GM12878 (cell line): ENCODE data around the gene RHCE. TPM values are rescaled to one million over a fixed set of nuclear protein-coding genes. Genes with fewer than 3 reads are reported as not detected.

Source experiments
- ATAC-seq: fragments of 200-7000 bp; cut with Tn5 transposase; 3 replicates; pipeline ENCODE4 v1.9.1; 2020; ENCODE audit warnings: mild to moderate bottlenecking, moderate library complexity
- BruUV-seq: library from RNA; stranded (reverse); fragments of 400-500 nt; replicated peaks from 2 replicates; lab custom pipeline; 2021; lab: Mats Ljungman, UMichigan
- CTCF ChIA-PET: fragments of 300-600 bp; sonication (Branson Sonifier 250); formaldehyde crosslinking; extraction: SDS; loops from one replicate; lab custom pipeline; 2021; ENCODE audit warnings: inconsistent platforms; lab: Yijun Ruan, JAX
- POLR2A ChIA-PET: fragments of 350-600 bp; formaldehyde crosslinking; extraction: SDS; loops from one replicate; lab custom pipeline; 2021; ENCODE audit warnings: inconsistent platforms; lab: Charles Lee
- RAD21 ChIA-PET: fragments of 300-600 bp; sonication (Branson Sonifier 250); formaldehyde crosslinking; loops from one replicate; lab custom pipeline; 2023; ENCODE audit warnings: antibody characterized with exemption; ENCODE audit not compliant: unreplicated experiment; lab: Charles Lee
- SMC1A ChIA-PET: fragments of 300-600 bp; sonication (Branson Sonifier 250); formaldehyde crosslinking; loops from one replicate; lab custom pipeline; 2023; ENCODE audit not compliant: unreplicated experiment, uncharacterized antibody; lab: Charles Lee
- DNase-seq: peaks from one replicate; pipeline ENCODE4 v3.0.0-alpha.2; 2011; ENCODE audit warnings: low read depth, low spot score
- FAIRE-seq: peaks from 3 replicates; lab custom pipeline; 2011; peaks lifted over from hg19 to GRCh38; lab: Jason Lieb, UNC
- H2AFZ ChIP-seq: 2 replicates; pipeline ENCODE4 v1.6.0; 2011; ENCODE audit warnings: low read depth, low read length, control low read depth; ENCODE audit not compliant: control insufficient read depth
- H3K27ac ChIP-seq: 2 replicates; pipeline ENCODE4 v1.5.1; 2011; ENCODE audit warnings: control low read depth; ENCODE audit not compliant: control insufficient read depth, insufficient read depth
- H3K27me3 ChIP-seq, 2 experiments: replicated peaks in 1 of 2; 2 replicates each; pipeline versions ENCODE4 v1.6.0 to v1.6.1; 2011; ENCODE audit warnings: low read length in 1 of 2; ENCODE audit not compliant: control insufficient read depth in 2 of 2, insufficient read depth in 2 of 2
- H3K36me3 ChIP-seq, 2 experiments: 2 replicates each; pipeline ENCODE4 v1.5.1; 2011; ENCODE audit warnings: low read length in 1 of 2; ENCODE audit not compliant: control insufficient read depth in 2 of 2, insufficient read depth in 2 of 2
- H3K4me1 ChIP-seq: 2 replicates; pipeline ENCODE4 v1.6.1; 2011; ENCODE audit warnings: mild to moderate bottlenecking, low read length, moderate library complexity, mixed read lengths; ENCODE audit not compliant: control insufficient read depth, insufficient read depth
- H3K4me2 ChIP-seq: 2 replicates; pipeline ENCODE4 v1.6.0; 2011; ENCODE audit warnings: control low read depth; ENCODE audit not compliant: control insufficient read depth, insufficient read depth
- H3K4me3 ChIP-seq: fragments of 200-600 bp; sonication (generic); 2 replicates; pipeline ENCODE4 v1.5.1; 2016
- H3K79me2 ChIP-seq: 2 replicates; pipeline ENCODE4 v1.6.0; 2011; ENCODE audit warnings: low read length; ENCODE audit not compliant: control insufficient read depth, insufficient read depth
- H3K9ac ChIP-seq: 2 replicates; pipeline ENCODE4 v1.8.0; 2011; ENCODE audit warnings: low read length, control low read depth, mixed read lengths; ENCODE audit not compliant: control insufficient read depth, insufficient read depth
- H3K9me3 ChIP-seq: replicated peaks from 3 replicates; pipeline ENCODE4 v1.5.1; 2011; ENCODE audit warnings: mild to moderate bottlenecking, low read length; ENCODE audit not compliant: control insufficient read depth, insufficient read depth
- H4K20me1 ChIP-seq: 2 replicates; pipeline ENCODE4 v1.6.0; 2011; ENCODE audit not compliant: control insufficient read depth, insufficient read depth
- BACH1 ChIP-seq: fragments of 450-650 bp; IDR thresholded peaks from 2 replicates; pipeline ENCODE4 v1.6.1; 2017; ENCODE audit warnings: mild to moderate bottlenecking, borderline replicate concordance
- BMI1 ChIP-seq: fragments of 450-650 bp; IDR thresholded peaks from 2 replicates; pipeline ENCODE4 v1.6.1; 2016; ENCODE audit warnings: mild to moderate bottlenecking, moderate library complexity, borderline replicate concordance
- CREB1 ChIP-seq: IDR thresholded peaks from 2 replicates; pipeline ENCODE4 v1.6.1; 2012; ENCODE audit warnings: low read depth, mild to moderate bottlenecking, inconsistent platforms
- EGR1 ChIP-seq, 2 experiments: IDR thresholded peaks; 1 replicate in 1 of 2; 2 replicates in 1 of 2; pipeline ENCODE4 v1.6.1; 2011 to 2012; ENCODE audit warnings: low read depth in 2 of 2, low read length in 2 of 2, borderline replicate concordance in 1 of 2, mild to moderate bottlenecking in 1 of 2, moderate library complexity in 1 of 2
- ESRRA ChIP-seq: IDR thresholded peaks from 2 replicates; pipeline ENCODE4 v1.6.1; 2012; ENCODE audit warnings: mild to moderate bottlenecking, low read length, improper control_type of control experiment
- MYC ChIP-seq: IDR thresholded peaks from 2 replicates; pipeline ENCODE4 v1.6.1; 2011; ENCODE audit warnings: mild to moderate bottlenecking, low read length, moderate library complexity, inconsistent platforms; ENCODE audit not compliant: insufficient read depth, insufficient replicate concordance, insufficient read length, severe bottlenecking
- RAD51 ChIP-seq: fragments of 450-650 bp; IDR thresholded peaks from 2 replicates; pipeline ENCODE4 v1.6.1; 2016; ENCODE audit warnings: moderate library complexity, mild to moderate bottlenecking, inconsistent platforms
- RB1 ChIP-seq: fragments of 450-650 bp; formaldehyde crosslinking; IDR thresholded peaks from 2 replicates; pipeline ENCODE4 v1.6.1; 2017; ENCODE audit warnings: mild to moderate bottlenecking, borderline replicate concordance
- SMC3 ChIP-seq: IDR thresholded peaks from 2 replicates; pipeline ENCODE4 v1.6.1; 2011; ENCODE audit warnings: low read length, improper control_type of control experiment, borderline replicate concordance
- SRF ChIP-seq, 2 experiments: IDR thresholded peaks; 2 replicates each; pipeline ENCODE4 v1.6.1; 2011; ENCODE audit warnings: low read depth in 2 of 2, low read length in 2 of 2, mild to moderate bottlenecking in 1 of 2, moderate library complexity in 1 of 2
- TCF12 ChIP-seq: IDR thresholded peaks from 2 replicates; pipeline ENCODE4 v1.6.1; 2011; ENCODE audit warnings: low read depth, mild to moderate bottlenecking, low read length
- WGBS: methylation state at CpG from one replicate; pipeline ENCODE4 v1.1.6; 2016; ENCODE audit warnings: low lambda C conversion rate; ENCODE audit not compliant: insufficient replicate concordance, insufficient coverage; ENCODE audit errors: missing lambda C conversion rate; 5-methylcytosine and 5-hydroxymethylcytosine counted together
- in situ Hi-C: fragments of 300-500 bp; cut with MboI; formaldehyde crosslinking; loops from 9 replicates; pipeline ENCODE4 v1.14.3; 2018; ENCODE audit warnings: mixed read lengths
- intact Hi-C: fragments of 100-400 bp; cut with micrococcal nuclease; formaldehyde crosslinking; loops from one replicate; pipeline ENCODE4 v1.14.2; 2022; ENCODE audit not compliant: unreplicated experiment
- polyA plus RNA-seq, 11 experiments: library from polyadenylated mRNA; depleted of rRNA in 4 of 11; unstranded in 6 of 11; stranded (reverse) in 5 of 11; fragments of >200 nt; fragmentation: Nextera tagmentation in 4 of 11; fragmentation: Illumina TruSeq in 1 of 11; extraction: Ambion mirVana in 4 of 11; extraction: Trizol in 1 of 11; gene quantifications; 1 replicate in 1 of 11; 2 replicates in 10 of 11; pipeline versions ENCODE4 v1.2.1 to v1.2.3, GENCODE V29; 2011 to 2016; ENCODE audit warnings: inconsistent platforms in 2 of 11, missing spikeins in 2 of 11, low read depth in 1 of 11
- total RNA-seq, 4 experiments: library from RNA; depleted of rRNA in 3 of 4; stranded (reverse); fragments of >200 nt in 3 of 4; fragmentation: Illumina TruSeq in 1 of 4; extraction: Trizol in 1 of 4; gene quantifications; 2 replicates each; pipeline versions ENCODE4 v1.2.1 to v1.2.3, GENCODE V29; 2013 to 2021
- TF ChIP-seq, protein P1 (sequence below): fragments of 450-650 bp; IDR thresholded peaks from 2 replicates; pipeline ENCODE4 v1.6.1; 2017; ENCODE audit warnings: mild to moderate bottlenecking, low read depth, inconsistent platforms; ENCODE audit not compliant: poor library complexity, severe bottlenecking
- TF ChIP-seq, protein P2 (sequence below): IDR thresholded peaks from 2 replicates; pipeline ENCODE4 v1.6.1; 2011; ENCODE audit warnings: low read depth, mild to moderate bottlenecking, low read length, moderate library complexity, borderline replicate concordance; ENCODE audit errors: extremely low read depth
- TF ChIP-seq, protein P3 (sequence below): fragments of 450-650 bp; IDR thresholded peaks from 2 replicates; pipeline ENCODE4 v1.6.1; 2017; ENCODE audit warnings: mild to moderate bottlenecking, moderate library complexity

The RHCE gene
- total and polyA plus RNA-seq, 10 of the 15 experiments (the other 5 are each of a cell fraction or from before 2014, with no cell fraction given), result 0.06 to 0.41 (median 0.22) TPM; not detected in 2

DNA sequence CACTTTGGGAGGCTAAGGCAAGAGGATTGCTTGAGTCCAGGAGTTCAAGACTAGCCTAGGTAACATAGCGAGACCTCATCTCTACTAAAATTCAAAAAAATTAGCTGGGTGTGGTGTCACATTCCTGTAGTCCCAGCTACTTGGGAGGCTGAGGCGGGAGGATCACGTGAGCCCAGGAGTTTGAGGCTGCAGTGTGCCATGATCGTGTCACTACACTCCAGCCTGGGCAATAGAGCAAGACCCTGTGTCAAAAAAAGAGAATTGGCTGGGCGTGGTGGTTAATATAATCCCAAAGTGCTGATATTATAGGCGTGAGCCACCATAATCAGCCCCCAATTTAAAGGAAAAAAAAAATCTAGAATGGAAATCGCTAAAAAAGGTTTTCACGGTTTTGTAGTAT lies 17.0 kb upstream of the RHCE start:
- in situ Hi-C loops, result no loop called here
- no peak overlapping the region for H3K4me2 ChIP-seq
- H3K9me3 ChIP-seq, result no peaks in the 10 kb centered on the region
- intact Hi-C loops, result no loop called here
- H3K4me3 ChIP-seq, result no peak overlapping the region
- SMC1A ChIA-PET, result interaction anchor here (1.4 to 8.1 kb wide), 3 partner anchors 12 to 50 kb away, joined by 3 to 69 read pairs (median 3); no protein-coding TSS in a partner anchor
- H3K27me3 ChIP-seq, result no peaks in the 10 kb centered on the region
- H3K79me2 ChIP-seq, result peaks cover 36% of the 10 kb centered on the region
- BruUV-seq, result no TSS peak
- DNase-seq (no peak), FAIRE-seq (no peak), ATAC-seq (no peak)
- no peak overlapping the region for H3K9ac ChIP-seq
- H4K20me1 ChIP-seq, result no peaks in the 10 kb centered on the region
- H3K4me1 ChIP-seq, result peaks cover 13% of the 10 kb centered on the region
- CTCF ChIA-PET, result interaction anchor here (5.4 to 6.9 kb wide), 3 partner anchors 12 to 83 kb away, joined by 36 to 37 read pairs (median 36); no protein-coding TSS in a partner anchor
- H3K36me3 ChIP-seq, result 0 out of 4 replicates have a peak, but pooled peaks cover 0 to 2% of the 10 kb centered on the region in 2 experiments
- 96% methylated on average over 8 of the region's 8 CpGs for WGBS
- no peak overlapping the region for H2AFZ ChIP-seq
- H3K27ac ChIP-seq, result no peak overlapping the region
- POLR2A ChIA-PET, result no interaction called here
- RAD21 ChIA-PET, result interaction anchor here (1.0 to 8.1 kb wide), 5 partner anchors 10 to 205 kb away, joined by 3 to 67 read pairs (median 3); partner anchors contain the start of gene SYF2
- TF ChIP-seq SMC3 (no peak), CREB1 (no peak), RAD51 (no peak), ESRRA (no peak), BACH1 (no peak), SRF (IDR thresholded peaks at IDR 0.05; ENCODE audit: low read depth in 2 of 2, low read length in 2 of 2) (no peak), EGR1 (IDR thresholded peaks at IDR 0.05; ENCODE audit: borderline replicate concordance in 1 of 2, low read depth in 2 of 2, low read length in 2 of 2) (no peak), RB1 (no peak), TCF12 (no peak), MYC (no peak), BMI1 (no peak)
- TF ChIP-seq, protein P1, sequence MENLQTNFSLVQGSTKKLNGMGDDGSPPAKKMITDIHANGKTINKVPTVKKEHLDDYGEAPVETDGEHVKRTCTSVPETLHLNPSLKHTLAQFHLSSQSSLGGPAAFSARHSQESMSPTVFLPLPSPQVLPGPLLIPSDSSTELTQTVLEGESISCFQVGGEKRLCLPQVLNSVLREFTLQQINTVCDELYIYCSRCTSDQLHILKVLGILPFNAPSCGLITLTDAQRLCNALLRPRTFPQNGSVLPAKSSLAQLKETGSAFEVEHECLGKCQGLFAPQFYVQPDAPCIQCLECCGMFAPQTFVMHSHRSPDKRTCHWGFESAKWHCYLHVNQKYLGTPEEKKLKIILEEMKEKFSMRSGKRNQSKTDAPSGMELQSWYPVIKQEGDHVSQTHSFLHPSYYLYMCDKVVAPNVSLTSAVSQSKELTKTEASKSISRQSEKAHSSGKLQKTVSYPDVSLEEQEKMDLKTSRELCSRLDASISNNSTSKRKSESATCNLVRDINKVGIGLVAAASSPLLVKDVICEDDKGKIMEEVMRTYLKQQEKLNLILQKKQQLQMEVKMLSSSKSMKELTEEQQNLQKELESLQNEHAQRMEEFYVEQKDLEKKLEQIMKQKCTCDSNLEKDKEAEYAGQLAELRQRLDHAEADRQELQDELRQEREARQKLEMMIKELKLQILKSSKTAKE, result no peak
- TF ChIP-seq, protein P2, sequence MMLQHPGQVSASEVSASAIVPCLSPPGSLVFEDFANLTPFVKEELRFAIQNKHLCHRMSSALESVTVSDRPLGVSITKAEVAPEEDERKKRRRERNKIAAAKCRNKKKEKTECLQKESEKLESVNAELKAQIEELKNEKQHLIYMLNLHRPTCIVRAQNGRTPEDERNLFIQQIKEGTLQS, result no peak
- TF ChIP-seq, protein P3, sequence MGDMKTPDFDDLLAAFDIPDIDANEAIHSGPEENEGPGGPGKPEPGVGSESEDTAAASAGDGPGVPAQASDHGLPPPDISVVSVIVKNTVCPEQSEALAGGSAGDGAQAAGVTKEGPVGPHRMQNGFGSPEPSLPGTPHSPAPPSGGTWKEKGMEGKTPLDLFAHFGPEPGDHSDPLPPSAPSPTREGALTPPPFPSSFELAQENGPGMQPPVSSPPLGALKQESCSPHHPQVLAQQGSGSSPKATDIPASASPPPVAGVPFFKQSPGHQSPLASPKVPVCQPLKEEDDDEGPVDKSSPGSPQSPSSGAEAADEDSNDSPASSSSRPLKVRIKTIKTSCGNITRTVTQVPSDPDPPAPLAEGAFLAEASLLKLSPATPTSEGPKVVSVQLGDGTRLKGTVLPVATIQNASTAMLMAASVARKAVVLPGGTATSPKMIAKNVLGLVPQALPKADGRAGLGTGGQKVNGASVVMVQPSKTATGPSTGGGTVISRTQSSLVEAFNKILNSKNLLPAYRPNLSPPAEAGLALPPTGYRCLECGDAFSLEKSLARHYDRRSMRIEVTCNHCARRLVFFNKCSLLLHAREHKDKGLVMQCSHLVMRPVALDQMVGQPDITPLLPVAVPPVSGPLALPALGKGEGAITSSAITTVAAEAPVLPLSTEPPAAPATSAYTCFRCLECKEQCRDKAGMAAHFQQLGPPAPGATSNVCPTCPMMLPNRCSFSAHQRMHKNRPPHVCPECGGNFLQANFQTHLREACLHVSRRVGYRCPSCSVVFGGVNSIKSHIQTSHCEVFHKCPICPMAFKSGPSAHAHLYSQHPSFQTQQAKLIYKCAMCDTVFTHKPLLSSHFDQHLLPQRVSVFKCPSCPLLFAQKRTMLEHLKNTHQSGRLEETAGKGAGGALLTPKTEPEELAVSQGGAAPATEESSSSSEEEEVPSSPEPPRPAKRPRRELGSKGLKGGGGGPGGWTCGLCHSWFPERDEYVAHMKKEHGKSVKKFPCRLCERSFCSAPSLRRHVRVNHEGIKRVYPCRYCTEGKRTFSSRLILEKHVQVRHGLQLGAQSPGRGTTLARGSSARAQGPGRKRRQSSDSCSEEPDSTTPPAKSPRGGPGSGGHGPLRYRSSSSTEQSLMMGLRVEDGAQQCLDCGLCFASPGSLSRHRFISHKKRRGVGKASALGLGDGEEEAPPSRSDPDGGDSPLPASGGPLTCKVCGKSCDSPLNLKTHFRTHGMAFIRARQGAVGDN, result no peak
